ENCODE data around the gene DOCK6. TPM values are rescaled to one million over a fixed set of nuclear protein-coding genes. Genes with fewer than 3 reads are reported as not detected.

DOCK6 gene
- total RNA-seq, 2 donors from 2014 or later: 93.8 to 111 TPM

DNA sequence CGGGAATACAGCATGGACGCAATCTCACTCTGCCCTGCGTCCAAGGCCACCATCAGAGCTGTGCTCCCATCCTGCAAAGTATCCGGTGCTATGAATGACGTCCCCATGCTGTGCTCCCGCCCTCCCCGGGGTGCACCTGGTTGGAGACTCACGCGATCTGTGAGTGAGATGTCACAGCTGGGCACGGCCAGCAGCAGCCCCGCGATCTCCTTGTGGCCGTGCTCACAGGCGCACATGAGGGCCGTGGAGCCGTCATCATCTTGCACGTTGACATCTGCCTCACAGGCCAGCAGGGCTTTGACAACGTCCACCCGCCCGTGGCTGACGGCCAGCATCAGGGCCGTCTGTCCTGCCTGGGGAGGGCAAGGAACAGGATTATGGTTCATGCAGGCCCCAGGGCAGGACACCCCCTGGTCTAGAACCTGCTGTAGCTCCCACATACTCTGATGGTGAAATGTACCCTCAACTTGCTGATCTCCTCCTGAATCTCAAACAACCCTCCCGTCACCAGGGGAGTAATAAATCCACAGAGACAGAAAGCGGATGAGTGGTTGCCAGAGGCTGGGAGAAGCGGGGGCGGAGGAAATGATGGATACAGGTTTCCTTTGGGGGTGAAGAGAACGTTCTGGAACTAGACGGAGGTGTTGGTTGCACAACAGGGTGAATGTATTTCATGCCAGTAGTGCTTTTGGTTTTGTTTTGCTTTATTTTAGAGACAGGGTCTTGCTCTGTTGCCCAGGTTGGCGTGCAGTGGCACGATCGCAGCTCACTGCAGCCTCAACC is 92.2 kb downstream of the DOCK6 start:
- TF ChIP-seq, protein P1, sequence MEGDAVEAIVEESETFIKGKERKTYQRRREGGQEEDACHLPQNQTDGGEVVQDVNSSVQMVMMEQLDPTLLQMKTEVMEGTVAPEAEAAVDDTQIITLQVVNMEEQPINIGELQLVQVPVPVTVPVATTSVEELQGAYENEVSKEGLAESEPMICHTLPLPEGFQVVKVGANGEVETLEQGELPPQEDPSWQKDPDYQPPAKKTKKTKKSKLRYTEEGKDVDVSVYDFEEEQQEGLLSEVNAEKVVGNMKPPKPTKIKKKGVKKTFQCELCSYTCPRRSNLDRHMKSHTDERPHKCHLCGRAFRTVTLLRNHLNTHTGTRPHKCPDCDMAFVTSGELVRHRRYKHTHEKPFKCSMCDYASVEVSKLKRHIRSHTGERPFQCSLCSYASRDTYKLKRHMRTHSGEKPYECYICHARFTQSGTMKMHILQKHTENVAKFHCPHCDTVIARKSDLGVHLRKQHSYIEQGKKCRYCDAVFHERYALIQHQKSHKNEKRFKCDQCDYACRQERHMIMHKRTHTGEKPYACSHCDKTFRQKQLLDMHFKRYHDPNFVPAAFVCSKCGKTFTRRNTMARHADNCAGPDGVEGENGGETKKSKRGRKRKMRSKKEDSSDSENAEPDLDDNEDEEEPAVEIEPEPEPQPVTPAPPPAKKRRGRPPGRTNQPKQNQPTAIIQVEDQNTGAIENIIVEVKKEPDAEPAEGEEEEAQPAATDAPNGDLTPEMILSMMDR (conservative IDR thresholded peaks at IDR 0.05): no peak
- Mint-ChIP-seq H3K36me3 (ENCODE audit: low read depth) (peaks cover 72% of the 10 kb centered on the region), H3K4me3 (no peak overlapping the region), H3K9me3 (no peaks in the 10 kb centered on the region), H3K27ac (no peak overlapping the region), H3K4me1 (no peaks in the 10 kb centered on the region), H3K27me3 (ENCODE audit: insufficient read depth) (no peaks in the 10 kb centered on the region)
- Histone ChIP-seq H3K27me3 (ENCODE audit: control insufficient read depth, insufficient read depth, low read length, poor library complexity, severe bottlenecking) (no peaks in the 10 kb centered on the region), H3K4me1 (ENCODE audit: control insufficient read depth, insufficient read depth, low read length) (no peaks in the 10 kb centered on the region), H3K36me3 (ENCODE audit: control insufficient read depth, insufficient read depth, low read length) (peaks cover 49% of the 10 kb centered on the region), H3K9ac (ENCODE audit: extremely low read depth, low read length, poor library complexity, severe bottlenecking) (no peak overlapping the region), H3K4me3 (ENCODE audit: low read length) (no peak overlapping the region), H3K27ac (ENCODE audit: low read depth, low read length) (no peak overlapping the region), H3K9me3 (ENCODE audit: control insufficient read depth, low read length) (no peaks in the 10 kb centered on the region)
- 94 to 98% methylated on average over 23 to 31 of the region's 31 CpGs for WGBS, 2 experiments (ENCODE audit: insufficient coverage in 1 of 2, insufficient read length in 1 of 2)
- no peak for DNase-seq

DNA sequence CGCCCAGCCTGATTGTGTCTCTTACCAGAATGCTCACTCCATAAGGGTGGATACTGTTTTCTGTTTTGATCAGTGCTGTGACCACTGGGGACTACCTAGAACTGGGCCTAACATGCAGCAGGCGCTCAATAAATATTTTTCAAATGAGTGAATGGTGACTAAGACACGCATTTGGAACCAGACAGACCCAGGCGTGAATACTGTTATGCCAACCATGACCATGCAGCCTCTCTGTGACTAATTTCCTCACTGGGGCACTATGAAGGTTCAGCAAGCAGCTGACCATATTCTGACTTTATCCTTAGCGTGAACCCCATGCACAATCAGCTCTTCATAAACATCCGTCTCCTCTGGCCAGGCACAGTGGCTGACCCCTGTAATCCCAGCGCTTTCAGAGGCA is 93.8 kb downstream of the DOCK6 start:
- WGBS, 2 experiments (ENCODE audit: insufficient coverage in 1 of 2, insufficient read length in 1 of 2): 88 to 97% methylated on average over 6 to 7 of the region's 7 CpGs
- no peak overlapping the region for H3K27ac Mint-ChIP-seq
- H3K4me3 Mint-ChIP-seq: no peak overlapping the region
- Histone ChIP-seq H3K4me3 (ENCODE audit: low read length) (no peak overlapping the region), H3K9ac (ENCODE audit: extremely low read depth, low read length, poor library complexity, severe bottlenecking) (no peak overlapping the region), H3K9me3 (ENCODE audit: control insufficient read depth, low read length) (no peaks in the 10 kb centered on the region), H3K27me3 (ENCODE audit: control insufficient read depth, insufficient read depth, low read length, poor library complexity, severe bottlenecking) (no peaks in the 10 kb centered on the region), H3K36me3 (ENCODE audit: control insufficient read depth, insufficient read depth, low read length) (peaks cover 35% of the 10 kb centered on the region), H3K27ac (ENCODE audit: low read depth, low read length) (no peak overlapping the region), H3K4me1 (ENCODE audit: control insufficient read depth, insufficient read depth, low read length) (no peaks in the 10 kb centered on the region)
- H3K9me3 Mint-ChIP-seq: no peaks in the 10 kb centered on the region
- no peaks in the 10 kb centered on the region for H3K4me1 Mint-ChIP-seq
- DNase-seq: no peak
- TF ChIP-seq, protein P1 (conservative IDR thresholded peaks at IDR 0.05): no peak
- no peaks in the 10 kb centered on the region for H3K27me3 Mint-ChIP-seq (ENCODE audit: insufficient read depth)
- H3K36me3 Mint-ChIP-seq (ENCODE audit: low read depth): peaks cover 66% of the 10 kb centered on the region

DNA sequence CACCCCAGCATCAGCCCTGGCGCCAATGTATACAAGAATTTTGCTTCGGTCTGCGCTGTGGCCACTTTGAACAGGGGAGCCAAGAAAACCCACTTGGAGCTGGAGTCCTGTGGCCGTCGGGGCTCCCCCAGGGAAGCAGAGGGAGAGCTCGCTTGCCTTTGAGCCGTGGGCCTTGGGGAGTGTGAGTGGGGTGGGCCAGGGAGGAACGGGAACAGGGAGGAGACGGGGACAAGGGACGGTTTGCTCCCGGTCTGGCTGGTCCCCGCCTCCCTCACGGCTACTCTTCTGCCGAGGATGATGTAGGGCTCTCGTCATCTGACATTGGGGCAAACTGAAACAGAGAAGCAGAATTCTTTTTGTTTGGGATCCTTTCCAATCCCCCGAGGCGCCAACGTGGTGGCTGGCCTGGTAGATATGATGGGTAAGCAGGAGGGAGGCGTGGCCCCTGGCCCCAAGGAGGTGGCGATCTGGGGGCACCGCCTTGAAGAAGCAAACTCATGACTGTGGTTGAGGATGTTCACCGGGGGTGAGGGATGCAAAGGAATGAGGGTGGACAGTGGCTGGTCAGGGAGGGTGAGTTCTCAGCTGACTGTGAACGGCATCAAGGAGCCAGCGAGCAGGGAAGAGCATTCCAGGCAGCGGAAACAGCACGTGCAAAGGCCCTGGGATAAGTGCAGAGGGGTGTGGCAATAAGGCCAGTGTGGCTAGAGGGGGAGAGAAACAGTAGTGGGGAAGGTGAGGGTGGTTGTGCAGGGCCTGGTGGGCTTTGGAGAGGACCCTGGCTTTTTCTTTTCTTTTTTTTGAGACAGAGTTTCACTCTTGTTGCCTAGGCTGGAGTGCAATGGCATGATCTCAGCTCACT is 95.8 kb downstream of the DOCK6 start:
- no peak overlapping the region for H3K27ac ChIP-seq (ENCODE audit: low read depth, low read length)
- no peaks in the 10 kb centered on the region for H3K9me3 ChIP-seq (ENCODE audit: control insufficient read depth, low read length)
- Mint-ChIP-seq H3K36me3 (ENCODE audit: low read depth) (peaks cover 54% of the 10 kb centered on the region), H3K4me1 (no peaks in the 10 kb centered on the region), H3K27ac (no peak overlapping the region), H3K4me3 (no peak overlapping the region), H3K9me3 (no peaks in the 10 kb centered on the region), H3K27me3 (ENCODE audit: insufficient read depth) (no peaks in the 10 kb centered on the region)
- H3K27me3 ChIP-seq (ENCODE audit: control insufficient read depth, insufficient read depth, low read length, poor library complexity, severe bottlenecking): no peaks in the 10 kb centered on the region
- 88 to 90% methylated on average over 10 to 26 of the region's 26 CpGs for WGBS, 2 experiments (ENCODE audit: insufficient coverage in 1 of 2, insufficient read length in 1 of 2)
- TF ChIP-seq, protein P1 (conservative IDR thresholded peaks at IDR 0.05): no peak
- no peak overlapping the region for H3K4me3 ChIP-seq (ENCODE audit: low read length)
- H3K36me3 ChIP-seq (ENCODE audit: control insufficient read depth, insufficient read depth, low read length): peaks cover 29% of the 10 kb centered on the region
- H3K9ac ChIP-seq (ENCODE audit: extremely low read depth, low read length, poor library complexity, severe bottlenecking): no peak overlapping the region
- no peaks in the 10 kb centered on the region for H3K4me1 ChIP-seq (ENCODE audit: control insufficient read depth, insufficient read depth, low read length)
- no peak for DNase-seq

All from endodermal cell (in vitro differentiated cells).